ENCODE data around the gene VIPR1.

VIPR1 gene

DNA sequence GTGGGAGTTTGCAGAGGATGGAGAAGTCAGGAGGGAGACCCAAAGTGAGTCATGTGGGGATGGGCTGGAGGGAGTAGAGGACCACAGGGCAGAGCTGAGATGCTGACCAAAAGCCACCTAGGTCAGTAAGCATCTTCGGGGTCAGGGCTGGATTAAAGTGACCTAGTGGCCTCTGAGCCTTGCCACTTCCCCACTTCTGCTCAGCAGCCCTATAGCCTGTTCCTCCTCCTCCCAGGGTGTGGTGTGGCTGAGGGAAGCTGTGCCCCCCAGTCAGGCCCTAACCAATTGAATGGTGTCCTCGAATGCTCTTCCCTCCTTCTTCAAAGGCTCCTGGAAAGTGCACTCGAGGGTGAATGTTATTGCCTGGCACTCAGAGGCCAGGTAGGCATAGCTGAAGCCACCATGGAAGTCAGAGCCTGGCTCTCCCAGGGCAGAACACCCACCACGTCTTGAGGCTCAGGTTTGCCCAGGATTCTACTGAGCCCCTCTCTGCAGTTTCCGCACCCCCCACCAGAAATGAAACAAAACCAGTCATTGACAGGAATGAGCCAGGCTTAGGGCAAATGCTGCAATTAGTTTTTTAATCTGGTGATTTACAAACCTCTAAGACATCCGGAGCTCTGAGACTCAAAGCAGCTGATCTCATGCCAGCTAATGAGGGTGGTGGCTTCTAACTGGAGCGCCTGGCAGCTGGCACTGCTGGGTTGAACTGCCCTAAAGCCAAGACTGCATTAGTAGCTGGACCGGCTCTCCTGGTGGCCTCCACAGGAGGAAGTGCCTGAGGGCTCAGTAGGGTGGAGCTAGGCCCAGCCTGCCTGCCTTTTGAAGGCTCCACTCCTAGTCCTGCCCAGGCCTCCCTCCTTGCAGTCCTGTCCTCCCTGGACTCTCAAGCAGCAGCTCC, 26.0 kb upstream of the VIPR1 start:
- no peaks in the 10 kb centered on the region for H3K36me3 ChIP-seq (ENCODE audit: control insufficient read depth in 1 of 2, insufficient read depth in 2 of 2, low read depth in 1 of 2, low read length in 2 of 2)
- H3K23ac ChIP-seq (ENCODE audit: low read length in 2 of 2), result no peak overlapping the region
- H3K4me1 ChIP-seq (ENCODE audit: control insufficient read depth, insufficient read depth, low read depth, low read length), result peaks cover 1% of the 10 kb centered on the region
- DNase-seq, result peak; percentile 2
- peak overlapping the region in 1 of 2 experiments; percentile 39 for H2BK12ac ChIP-seq (ENCODE audit: low read length in 2 of 2)
- no peak overlapping the region for H3K27ac ChIP-seq (ENCODE audit: low read length, poor library complexity, severe bottlenecking)
- peak overlapping the region; percentile 77 for H2BK15ac ChIP-seq (ENCODE audit: low read depth, poor library complexity, severe bottlenecking)
- peak overlapping the region in 1 of 2 experiments; percentile 55 for H3K18ac ChIP-seq (ENCODE audit: low read depth in 1 of 2, low read length in 2 of 2)
- no peak overlapping the region for H3K9ac ChIP-seq (ENCODE audit: low read length)
- no peak overlapping the region for H2AFZ ChIP-seq (ENCODE audit: low read depth, low read length)
- H3K4me3 ChIP-seq (ENCODE audit: insufficient read depth in 1 of 2, low read depth in 1 of 2, low read length in 2 of 2), result no peak overlapping the region
- peaks cover 18% of the 10 kb centered on the region for H3K9me3 ChIP-seq (ENCODE audit: control insufficient read depth, low read length)
- H3K14ac ChIP-seq (ENCODE audit: low read length in 2 of 2), result peak overlapping the region in 1 of 2 experiments; percentile 55
- no peaks in the 10 kb centered on the region for H3K79me1 ChIP-seq (replicated peaks; ENCODE audit: low read length, poor library complexity, severe bottlenecking)
- no peak overlapping the region for H2BK120ac ChIP-seq (ENCODE audit: low read depth, low read length)
- no peak overlapping the region for H2BK5ac ChIP-seq (ENCODE audit: low read depth, low read length, poor library complexity, severe bottlenecking)
- peak overlapping the region; percentile 28 for H4K8ac ChIP-seq (ENCODE audit: low read length)
- 81% methylated on average over 7 of the region's 8 CpGs for WGBS
- H4K91ac ChIP-seq (ENCODE audit: low read length), result no peak overlapping the region
- no peak overlapping the region for H3K4me2 ChIP-seq (ENCODE audit: low read length, poor library complexity, severe bottlenecking)
- peaks cover 47 to 53% of the 10 kb centered on the region in 2 experiments for H3K27me3 ChIP-seq (ENCODE audit: control insufficient read depth in 1 of 2, insufficient read depth in 1 of 2, low read length in 2 of 2)
- peak overlapping the region in 1 of 2 experiments; percentile 33 for H3K4ac ChIP-seq (ENCODE audit: low read depth in 1 of 2, low read length in 2 of 2)
- H2AK5ac ChIP-seq (ENCODE audit: low read length, severe bottlenecking), result no peak overlapping the region

DNA sequence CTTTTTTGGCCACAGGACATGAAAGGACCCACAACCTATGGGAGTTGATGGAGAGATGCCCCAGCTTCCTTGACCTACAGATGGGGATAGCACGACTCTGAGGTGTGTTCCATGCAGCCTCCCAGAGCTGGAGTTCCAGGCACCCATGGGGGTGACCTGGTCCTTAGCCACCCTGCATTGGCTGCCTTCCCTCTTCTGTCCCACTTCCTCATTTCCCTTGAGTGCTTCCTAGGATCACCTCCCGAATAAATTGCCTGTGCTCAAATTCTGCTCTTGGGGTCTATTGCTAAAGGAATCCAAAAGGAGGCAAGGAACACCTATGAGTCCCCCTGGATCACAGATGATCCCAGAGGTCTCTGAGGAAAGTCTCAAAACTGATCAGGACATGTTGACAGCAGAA, 24.7 kb upstream of the VIPR1 start:
- Histone ChIP-seq H2AK5ac (ENCODE audit: low read length, severe bottlenecking) (no peak overlapping the region), H3K23ac (ENCODE audit: low read length in 2 of 2) (no peak overlapping the region), H2BK120ac (ENCODE audit: low read depth, low read length) (no peak overlapping the region), H2AFZ (ENCODE audit: low read depth, low read length) (no peak overlapping the region), H3K4me2 (ENCODE audit: low read length, poor library complexity, severe bottlenecking) (no peak overlapping the region), H3K79me1 (replicated peaks; ENCODE audit: low read length, poor library complexity, severe bottlenecking) (no peaks in the 10 kb centered on the region), H3K36me3 (ENCODE audit: control insufficient read depth in 1 of 2, insufficient read depth in 2 of 2, low read depth in 1 of 2, low read length in 2 of 2) (no peaks in the 10 kb centered on the region), H3K14ac (ENCODE audit: low read length in 2 of 2) (no peak overlapping the region), H2BK15ac (ENCODE audit: low read depth, poor library complexity, severe bottlenecking) (no peak overlapping the region), H3K18ac (ENCODE audit: low read depth in 1 of 2, low read length in 2 of 2) (no peak overlapping the region), H3K4me1 (ENCODE audit: control insufficient read depth, insufficient read depth, low read depth, low read length) (peaks cover 1% of the 10 kb centered on the region), H3K27ac (ENCODE audit: low read length, poor library complexity, severe bottlenecking) (no peak overlapping the region), H3K4ac (ENCODE audit: low read depth in 1 of 2, low read length in 2 of 2) (no peak overlapping the region), H3K4me3 (ENCODE audit: insufficient read depth in 1 of 2, low read depth in 1 of 2, low read length in 2 of 2) (no peak overlapping the region), H3K9me3 (ENCODE audit: control insufficient read depth, low read length) (peaks cover 30% of the 10 kb centered on the region), H3K27me3 (ENCODE audit: control insufficient read depth in 1 of 2, insufficient read depth in 1 of 2, low read length in 2 of 2) (peaks cover 45 to 47% of the 10 kb centered on the region in 2 experiments), H4K91ac (ENCODE audit: low read length) (no peak overlapping the region), H3K9ac (ENCODE audit: low read length) (no peak overlapping the region), H4K8ac (ENCODE audit: low read length) (no peak overlapping the region), H2BK5ac (ENCODE audit: low read depth, low read length, poor library complexity, severe bottlenecking) (no peak overlapping the region), H2BK12ac (ENCODE audit: low read length in 2 of 2) (no peak overlapping the region)
- WGBS, result 82% methylated on average over 2 of the region's 2 CpGs
- no peak for DNase-seq

DNA sequence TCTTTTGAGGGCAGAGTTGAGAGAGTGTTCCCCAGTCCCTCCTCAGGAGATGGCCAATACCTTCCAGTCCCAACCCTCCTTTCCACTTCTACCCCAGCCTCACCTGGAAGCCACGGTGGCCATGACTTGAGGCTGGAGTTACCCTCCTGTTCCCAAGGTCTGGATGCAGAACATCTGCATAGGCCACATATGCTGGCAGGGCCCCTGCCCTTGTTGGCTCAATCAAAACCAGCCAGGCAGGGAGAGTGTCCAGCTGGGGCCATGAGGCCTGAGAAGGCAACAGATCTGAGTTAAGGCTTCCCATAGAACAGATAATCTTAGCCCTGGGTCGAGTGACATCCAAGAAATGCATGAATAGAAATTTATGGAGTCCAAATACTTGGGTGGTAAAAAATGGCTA, 23.6 kb upstream of the VIPR1 start:
- Histone ChIP-seq H2BK15ac (ENCODE audit: low read depth, poor library complexity, severe bottlenecking) (no peak overlapping the region), H4K91ac (ENCODE audit: low read length) (no peak overlapping the region), H3K23ac (ENCODE audit: low read length in 2 of 2) (no peak overlapping the region), H3K9ac (ENCODE audit: low read length) (no peak overlapping the region), H3K4ac (ENCODE audit: low read depth in 1 of 2, low read length in 2 of 2) (no peak overlapping the region), H3K4me1 (ENCODE audit: control insufficient read depth, insufficient read depth, low read depth, low read length) (no peaks in the 10 kb centered on the region), H2AK5ac (ENCODE audit: low read length, severe bottlenecking) (no peak overlapping the region), H3K9me3 (ENCODE audit: control insufficient read depth, low read length) (peaks cover 30% of the 10 kb centered on the region), H2BK5ac (ENCODE audit: low read depth, low read length, poor library complexity, severe bottlenecking) (no peak overlapping the region), H3K18ac (ENCODE audit: low read depth in 1 of 2, low read length in 2 of 2) (no peak overlapping the region), H3K36me3 (ENCODE audit: control insufficient read depth in 1 of 2, insufficient read depth in 2 of 2, low read depth in 1 of 2, low read length in 2 of 2) (no peaks in the 10 kb centered on the region), H3K27ac (ENCODE audit: low read length, poor library complexity, severe bottlenecking) (no peak overlapping the region), H3K14ac (ENCODE audit: low read length in 2 of 2) (no peak overlapping the region), H3K27me3 (ENCODE audit: control insufficient read depth in 1 of 2, insufficient read depth in 1 of 2, low read length in 2 of 2) (peaks cover 34 to 36% of the 10 kb centered on the region in 2 experiments), H3K4me2 (ENCODE audit: low read length, poor library complexity, severe bottlenecking) (no peak overlapping the region), H3K4me3 (ENCODE audit: insufficient read depth in 1 of 2, low read depth in 1 of 2, low read length in 2 of 2) (no peak overlapping the region), H4K8ac (ENCODE audit: low read length) (no peak overlapping the region), H2BK12ac (ENCODE audit: low read length in 2 of 2) (no peak overlapping the region), H2AFZ (ENCODE audit: low read depth, low read length) (no peak overlapping the region), H3K79me1 (replicated peaks; ENCODE audit: low read length, poor library complexity, severe bottlenecking) (no peaks in the 10 kb centered on the region), H2BK120ac (ENCODE audit: low read depth, low read length) (no peak overlapping the region)
- WGBS, result 41% methylated on average over 2 of the region's 2 CpGs
- DNase-seq, result no peak

DNA sequence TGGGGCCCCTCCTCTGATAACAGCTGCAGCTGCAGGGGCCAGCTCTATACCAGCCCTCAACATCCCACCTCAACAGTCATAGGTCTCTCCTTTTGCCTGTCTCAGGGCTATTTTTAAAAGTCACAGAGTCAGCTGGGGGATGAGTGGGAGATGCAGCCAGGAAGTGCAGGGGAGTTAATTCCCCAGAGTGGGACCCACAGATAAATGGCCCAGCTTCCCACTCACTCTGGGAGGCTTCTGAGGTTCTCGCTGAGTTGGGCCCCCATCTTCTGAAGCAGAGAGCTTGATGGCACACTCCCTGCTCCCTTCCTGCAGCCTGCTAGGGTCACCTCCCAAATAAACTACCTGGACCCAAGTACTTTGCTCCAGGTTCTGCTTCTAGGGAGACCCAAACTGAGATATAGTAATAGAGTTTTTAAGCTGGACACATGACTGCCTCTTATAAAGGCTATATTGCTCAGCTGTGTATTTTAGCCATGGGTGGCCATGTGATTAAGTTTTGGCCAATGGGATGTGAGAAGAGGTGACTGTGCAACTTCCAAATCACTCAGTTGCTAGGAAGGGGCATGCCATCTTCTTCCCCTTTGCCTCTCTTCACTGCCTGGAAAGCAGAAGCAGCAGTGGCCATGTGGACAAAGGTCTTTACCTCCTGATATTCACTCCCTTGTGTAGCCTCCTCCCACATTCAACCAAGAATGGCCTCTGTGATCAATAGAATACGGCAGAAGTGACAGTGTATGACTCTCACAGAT, 15.5 kb upstream of the VIPR1 start:
- peaks cover 21% of the 10 kb centered on the region for H3K9me3 ChIP-seq (ENCODE audit: control insufficient read depth, low read length)
- no peak overlapping the region for H3K9ac ChIP-seq (ENCODE audit: low read length)
- H2AK5ac ChIP-seq (ENCODE audit: low read length, severe bottlenecking), result no peak overlapping the region
- no peaks in the 10 kb centered on the region for H3K79me1 ChIP-seq (replicated peaks; ENCODE audit: low read length, poor library complexity, severe bottlenecking)
- H3K4ac ChIP-seq (ENCODE audit: low read depth in 1 of 2, low read length in 2 of 2), result no peak overlapping the region
- no peak overlapping the region for H3K18ac ChIP-seq (ENCODE audit: low read depth in 1 of 2, low read length in 2 of 2)
- no peak overlapping the region for H2AFZ ChIP-seq (ENCODE audit: low read depth, low read length)
- no peak overlapping the region for H3K14ac ChIP-seq (ENCODE audit: low read length in 2 of 2)
- no peaks in the 10 kb centered on the region for H3K36me3 ChIP-seq (ENCODE audit: control insufficient read depth in 1 of 2, insufficient read depth in 2 of 2, low read depth in 1 of 2, low read length in 2 of 2)
- no peak overlapping the region for H2BK12ac ChIP-seq (ENCODE audit: low read length in 2 of 2)
- no peak overlapping the region for H3K4me2 ChIP-seq (ENCODE audit: low read length, poor library complexity, severe bottlenecking)
- no peak overlapping the region for H2BK5ac ChIP-seq (ENCODE audit: low read depth, low read length, poor library complexity, severe bottlenecking)
- peaks cover 11% of the 10 kb centered on the region for H3K4me1 ChIP-seq (ENCODE audit: control insufficient read depth, insufficient read depth, low read depth, low read length)
- no peak overlapping the region for H3K27ac ChIP-seq (ENCODE audit: low read length, poor library complexity, severe bottlenecking)
- H4K91ac ChIP-seq (ENCODE audit: low read length), result no peak overlapping the region
- no peak overlapping the region for H2BK120ac ChIP-seq (ENCODE audit: low read depth, low read length)
- H3K27me3 ChIP-seq (ENCODE audit: control insufficient read depth in 1 of 2, insufficient read depth in 1 of 2, low read length in 2 of 2), result peaks cover 8 to 41% of the 10 kb centered on the region in 2 experiments
- H3K23ac ChIP-seq (ENCODE audit: low read length in 2 of 2), result no peak overlapping the region
- H4K8ac ChIP-seq (ENCODE audit: low read length), result no peak overlapping the region
- DNase-seq, result no peak
- no peak overlapping the region for H2BK15ac ChIP-seq (ENCODE audit: low read depth, poor library complexity, severe bottlenecking)
- H3K4me3 ChIP-seq (ENCODE audit: insufficient read depth in 1 of 2, low read depth in 1 of 2, low read length in 2 of 2), result no peak overlapping the region
- WGBS, result 77% methylated on average over 2 of the region's 2 CpGs

All from mesenchymal stem cell (in vitro differentiated cells and primary cell).